ENCODE data around the gene GATD1.
A peak's percentile ranks its signal among the peaks of the same experiment; 100 is the strongest.

The GATD1 gene

DNA sequence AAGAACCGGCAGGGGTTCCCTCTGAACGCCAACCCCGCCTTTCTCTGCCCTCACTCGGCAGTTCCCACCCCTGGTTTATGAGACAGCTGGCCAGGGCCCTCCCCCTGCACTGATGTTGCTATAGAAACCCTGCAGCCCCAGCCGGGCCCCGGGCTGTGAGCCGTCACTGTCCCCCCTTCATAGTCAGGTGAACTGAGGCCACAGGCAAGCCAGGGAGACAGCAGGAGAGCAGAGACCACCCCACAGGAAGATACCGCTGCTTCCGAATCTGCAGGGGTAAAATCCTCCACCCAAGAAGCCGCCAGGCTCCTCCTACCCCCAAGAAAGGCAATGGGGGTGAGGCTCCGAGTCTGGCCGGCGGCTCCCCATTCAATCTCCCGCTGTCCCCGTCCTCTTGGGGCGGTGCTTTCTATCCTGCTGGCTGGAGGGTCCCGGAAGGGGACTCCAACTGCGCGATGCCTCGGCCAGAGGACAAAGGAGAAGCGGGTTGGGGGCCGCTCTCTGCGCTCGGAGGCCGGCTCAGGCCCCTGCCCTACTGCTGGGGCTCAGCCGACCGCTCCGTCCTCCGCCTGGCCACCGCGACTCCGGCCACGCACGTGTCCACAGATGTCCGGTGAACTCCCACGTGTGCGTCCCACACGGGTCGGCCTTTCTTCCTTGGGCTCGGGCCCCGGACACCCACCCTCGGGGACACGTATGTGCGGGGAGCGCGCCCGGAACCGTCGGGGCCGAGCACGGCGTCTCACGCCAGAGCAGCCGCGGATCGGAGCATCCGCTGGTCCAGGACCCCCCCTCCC is 20.2 kb upstream of the GATD1 start:
- peak; percentile 85 for DNase-seq
- in situ Hi-C loops (cut with HindIII; ENCODE audit: low pct_ligation_motif_present, low sequenced_read_pairs), result no loop called here
- H3K4me3 ChIP-seq (ENCODE audit: low read depth, low read length), result peak overlapping the region; percentile 80
- TF ChIP-seq, protein P1, sequence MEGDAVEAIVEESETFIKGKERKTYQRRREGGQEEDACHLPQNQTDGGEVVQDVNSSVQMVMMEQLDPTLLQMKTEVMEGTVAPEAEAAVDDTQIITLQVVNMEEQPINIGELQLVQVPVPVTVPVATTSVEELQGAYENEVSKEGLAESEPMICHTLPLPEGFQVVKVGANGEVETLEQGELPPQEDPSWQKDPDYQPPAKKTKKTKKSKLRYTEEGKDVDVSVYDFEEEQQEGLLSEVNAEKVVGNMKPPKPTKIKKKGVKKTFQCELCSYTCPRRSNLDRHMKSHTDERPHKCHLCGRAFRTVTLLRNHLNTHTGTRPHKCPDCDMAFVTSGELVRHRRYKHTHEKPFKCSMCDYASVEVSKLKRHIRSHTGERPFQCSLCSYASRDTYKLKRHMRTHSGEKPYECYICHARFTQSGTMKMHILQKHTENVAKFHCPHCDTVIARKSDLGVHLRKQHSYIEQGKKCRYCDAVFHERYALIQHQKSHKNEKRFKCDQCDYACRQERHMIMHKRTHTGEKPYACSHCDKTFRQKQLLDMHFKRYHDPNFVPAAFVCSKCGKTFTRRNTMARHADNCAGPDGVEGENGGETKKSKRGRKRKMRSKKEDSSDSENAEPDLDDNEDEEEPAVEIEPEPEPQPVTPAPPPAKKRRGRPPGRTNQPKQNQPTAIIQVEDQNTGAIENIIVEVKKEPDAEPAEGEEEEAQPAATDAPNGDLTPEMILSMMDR (IDR thresholded peaks at IDR 0.05; ENCODE audit: low read depth, low read length, missing control alignments), result no peak
- H3K36me3 ChIP-seq (replicated peaks), result peaks cover 22% of the 10 kb centered on the region
- H3K27me3 ChIP-seq (replicated peaks), result no peaks in the 10 kb centered on the region
- peak overlapping the region; percentile 79 for H3K27ac ChIP-seq

DNA sequence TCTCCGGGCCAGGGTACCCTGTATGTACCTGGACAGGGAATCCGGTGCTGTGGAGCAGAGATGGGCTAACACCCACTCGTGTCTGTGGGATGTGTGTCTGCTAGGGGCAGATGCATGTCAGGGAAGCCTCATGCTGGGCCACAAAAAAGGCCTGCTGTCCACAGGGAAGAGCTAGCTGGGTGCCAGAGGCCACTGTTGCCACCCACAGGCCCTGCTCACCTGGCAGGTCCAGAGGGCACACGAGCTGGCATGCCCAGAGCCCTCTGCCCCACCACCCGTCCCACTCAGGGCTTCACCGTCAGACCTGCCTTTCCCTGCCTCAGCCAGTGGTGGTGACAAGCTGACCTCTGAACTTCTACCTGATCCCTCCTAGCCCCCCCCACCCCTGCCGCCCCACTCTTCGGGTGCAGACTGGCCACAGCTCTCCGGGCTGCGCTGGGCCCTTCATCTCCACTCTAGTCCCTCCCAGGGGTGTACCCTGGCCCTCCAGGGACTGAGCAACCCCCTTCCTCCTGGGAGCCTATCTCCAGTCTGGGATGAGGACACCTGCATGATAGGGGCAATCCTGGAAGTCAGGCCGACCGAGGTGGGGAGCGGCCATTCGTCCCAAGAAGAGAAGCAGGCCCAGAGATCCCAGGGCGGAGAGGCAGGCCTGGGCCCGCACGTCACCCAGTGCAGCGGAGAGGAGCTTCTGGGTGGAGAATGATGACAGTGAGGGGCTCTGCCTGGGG is 19.4 kb upstream of the GATD1 start:
- Histone ChIP-seq H3K27me3 (replicated peaks) (no peaks in the 10 kb centered on the region), H3K36me3 (replicated peaks) (peaks cover 21% of the 10 kb centered on the region), H3K27ac (peak overlapping the region; percentile 79), H3K4me3 (ENCODE audit: low read depth, low read length) (peak overlapping the region; percentile 80)
- no peak for DNase-seq
- in situ Hi-C loops (cut with HindIII; ENCODE audit: low pct_ligation_motif_present, low sequenced_read_pairs), result no loop called here
- TF ChIP-seq, protein P1 (IDR thresholded peaks at IDR 0.05; ENCODE audit: low read depth, low read length, missing control alignments), result no peak

DNA sequence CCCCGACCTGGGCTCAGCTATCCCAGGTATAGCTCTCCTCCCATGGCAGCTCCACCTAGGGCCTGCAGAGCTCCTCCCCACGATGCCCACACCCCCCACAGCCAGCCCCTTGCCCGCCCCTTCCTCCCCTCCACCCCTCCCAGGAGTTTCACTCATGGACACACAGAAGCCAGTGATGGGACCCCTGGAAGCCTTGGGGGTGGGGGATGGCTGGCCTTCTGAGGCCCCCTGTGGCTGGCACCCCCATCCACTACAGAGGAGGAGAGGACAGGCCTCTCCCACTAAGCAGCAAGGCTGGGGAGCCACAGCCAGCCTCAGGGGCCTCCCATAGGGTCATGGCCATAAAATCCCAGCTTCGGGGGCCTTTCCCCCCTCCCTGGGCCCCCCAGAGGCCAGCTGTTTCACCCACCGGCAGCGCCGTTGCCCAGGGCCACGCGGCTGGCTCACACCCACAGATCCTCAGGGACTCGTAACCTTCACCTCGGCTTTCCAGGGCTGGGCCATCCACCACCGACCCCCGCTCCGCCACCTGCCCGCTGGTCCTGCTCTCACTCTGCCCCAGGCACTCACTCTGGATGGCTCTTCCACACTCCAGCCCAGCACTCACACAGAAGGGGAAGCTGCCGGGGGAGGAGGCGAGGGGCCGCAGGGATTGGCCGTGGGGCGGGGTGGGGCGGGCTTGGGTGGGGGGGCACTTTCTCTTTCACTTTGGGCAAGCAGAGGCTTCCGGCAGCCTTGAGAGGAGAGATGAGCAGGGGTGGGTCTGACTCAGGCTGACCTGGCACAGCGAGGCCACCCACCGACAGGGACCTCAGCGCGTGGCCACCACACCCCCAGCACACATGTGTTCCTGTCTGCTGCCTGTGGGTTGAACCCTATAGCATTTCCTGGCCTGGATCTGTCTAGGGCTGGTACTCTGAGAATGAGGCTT is 18.6 kb upstream of the GATD1 start:
- DNase-seq, result peak; percentile 75
- Histone ChIP-seq H3K4me3 (ENCODE audit: low read depth, low read length) (peak overlapping the region; percentile 80), H3K27me3 (replicated peaks) (no peaks in the 10 kb centered on the region), H3K36me3 (replicated peaks) (peaks cover 23% of the 10 kb centered on the region), H3K27ac (peak overlapping the region; percentile 79)
- in situ Hi-C loops (cut with HindIII; ENCODE audit: low pct_ligation_motif_present, low sequenced_read_pairs), result no loop called here
- TF ChIP-seq, protein P1 (IDR thresholded peaks at IDR 0.05; ENCODE audit: low read depth, low read length, missing control alignments), result no peak

DNA sequence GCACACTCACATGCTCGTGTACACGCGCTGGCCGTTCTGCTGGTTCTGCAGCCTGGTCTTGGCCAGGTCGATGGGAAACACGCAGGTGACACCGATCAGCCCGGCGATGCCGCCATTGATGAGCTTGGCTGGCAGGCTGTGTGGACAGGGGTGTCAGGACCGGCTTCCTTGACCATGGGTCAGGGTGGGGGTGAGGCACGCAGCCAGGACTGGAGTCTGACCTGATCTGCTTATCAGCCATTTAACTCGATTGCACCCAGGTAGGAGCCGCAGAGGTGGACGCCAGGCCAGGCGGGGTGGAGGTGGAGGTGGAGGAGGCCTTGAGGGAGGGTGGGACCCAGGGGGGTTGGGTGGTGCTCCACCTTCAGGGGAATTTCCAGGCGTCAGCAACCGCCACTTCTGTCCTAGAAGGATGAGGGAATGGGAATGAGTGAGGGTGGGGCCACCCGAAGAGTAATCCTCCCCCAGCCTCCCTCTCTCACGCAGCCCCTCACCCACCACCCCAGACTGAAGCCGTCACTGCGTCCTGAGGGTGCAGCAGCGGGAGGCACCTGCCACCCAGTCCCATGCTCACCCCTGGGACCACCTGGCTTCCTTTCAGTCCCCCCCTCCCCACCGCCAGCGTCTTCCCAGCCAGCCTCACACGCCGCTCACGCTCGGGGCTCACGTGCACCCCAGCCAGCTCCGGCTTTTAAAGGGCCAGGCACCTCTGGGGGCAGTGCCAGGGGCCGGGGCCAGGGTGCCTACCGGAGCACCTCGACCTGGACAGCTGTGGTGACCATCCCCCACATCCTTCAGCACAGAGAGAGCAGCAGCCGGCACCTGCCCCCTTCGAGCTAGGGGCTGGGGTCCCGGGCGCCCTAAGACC is 17.7 kb upstream of the GATD1 start:
- no peak overlapping the region for H3K4me3 ChIP-seq (ENCODE audit: low read depth, low read length)
- H3K36me3 ChIP-seq (replicated peaks), result peaks cover 23% of the 10 kb centered on the region
- in situ Hi-C loops (cut with HindIII; ENCODE audit: low pct_ligation_motif_present, low sequenced_read_pairs), result no loop called here
- H3K27ac ChIP-seq, result no peak overlapping the region
- H3K27me3 ChIP-seq (replicated peaks), result no peaks in the 10 kb centered on the region
- no peak for DNase-seq
- TF ChIP-seq, protein P1 (IDR thresholded peaks at IDR 0.05; ENCODE audit: low read depth, low read length, missing control alignments), result no peak

All from brain microvascular endothelial cell (primary cell).